ENCODE results near the gene RNF11.

DNA sequence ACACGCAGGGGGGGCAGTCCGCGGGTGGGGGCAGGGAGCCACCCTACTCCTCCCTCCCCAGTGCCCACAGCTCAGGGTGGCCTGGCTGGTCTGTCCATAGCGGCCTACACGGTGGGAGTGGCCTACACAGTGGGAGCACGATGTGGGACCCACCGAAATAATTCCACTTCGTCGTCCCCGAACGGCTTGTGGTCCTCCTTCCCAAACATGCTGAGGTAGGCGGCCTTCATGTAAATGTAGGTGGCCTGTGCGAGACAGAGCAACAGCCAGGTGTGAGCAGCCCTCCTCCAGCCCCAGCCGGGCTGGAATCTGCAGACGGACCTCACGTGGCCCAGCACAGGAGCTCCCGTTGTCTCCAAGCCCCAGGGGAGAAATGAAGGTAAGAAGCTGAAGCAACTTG lies 59.9 kb downstream of the RNF11 start:
- TF ChIP-seq, protein P1, sequence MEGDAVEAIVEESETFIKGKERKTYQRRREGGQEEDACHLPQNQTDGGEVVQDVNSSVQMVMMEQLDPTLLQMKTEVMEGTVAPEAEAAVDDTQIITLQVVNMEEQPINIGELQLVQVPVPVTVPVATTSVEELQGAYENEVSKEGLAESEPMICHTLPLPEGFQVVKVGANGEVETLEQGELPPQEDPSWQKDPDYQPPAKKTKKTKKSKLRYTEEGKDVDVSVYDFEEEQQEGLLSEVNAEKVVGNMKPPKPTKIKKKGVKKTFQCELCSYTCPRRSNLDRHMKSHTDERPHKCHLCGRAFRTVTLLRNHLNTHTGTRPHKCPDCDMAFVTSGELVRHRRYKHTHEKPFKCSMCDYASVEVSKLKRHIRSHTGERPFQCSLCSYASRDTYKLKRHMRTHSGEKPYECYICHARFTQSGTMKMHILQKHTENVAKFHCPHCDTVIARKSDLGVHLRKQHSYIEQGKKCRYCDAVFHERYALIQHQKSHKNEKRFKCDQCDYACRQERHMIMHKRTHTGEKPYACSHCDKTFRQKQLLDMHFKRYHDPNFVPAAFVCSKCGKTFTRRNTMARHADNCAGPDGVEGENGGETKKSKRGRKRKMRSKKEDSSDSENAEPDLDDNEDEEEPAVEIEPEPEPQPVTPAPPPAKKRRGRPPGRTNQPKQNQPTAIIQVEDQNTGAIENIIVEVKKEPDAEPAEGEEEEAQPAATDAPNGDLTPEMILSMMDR (IDR thresholded peaks at IDR 0.05): no peak
- no peak for TF ChIP-seq POLR2A (IDR thresholded peaks at IDR 0.05)

Measured in uterus (tissue), 2 donors.